Muscle of leg (tissue), 11 donors: ENCODE data around the gene MILR1. TPM values are rescaled to one million over a fixed set of nuclear protein-coding genes. Genes with fewer than 3 reads are reported as not detected.
A peak's percentile ranks its signal among the peaks of the same experiment; 100 is the strongest.
"Not testable (repeated sequence)": the region's sequence is repeated elsewhere in the genome, so short reads cannot be mapped to it uniquely, and the experiment has no call there.

ENCODE experiments used
- DNase-seq: peaks from one replicate; pipeline ENCODE4 v3.0.0; 2013
- H3K27ac ChIP-seq: one replicate; pipeline ENCODE4 v1.5.1; 2013; ENCODE audit warnings: mild to moderate bottlenecking, low read length, control low read depth
- H3K27me3 ChIP-seq: one replicate; pipeline ENCODE4 v1.6.1; 2013; ENCODE audit warnings: low read length; ENCODE audit not compliant: control insufficient read depth, insufficient read depth
- H3K36me3 ChIP-seq: one replicate; pipeline ENCODE4 v1.6.1; 2013; ENCODE audit warnings: low read length; ENCODE audit not compliant: control insufficient read depth, insufficient read depth
- H3K4me1 ChIP-seq: one replicate; pipeline ENCODE4 v1.6.1; 2013; ENCODE audit warnings: low read length; ENCODE audit not compliant: control insufficient read depth, insufficient read depth
- H3K4me3 ChIP-seq: one replicate; pipeline ENCODE4 v1.5.1; 2013; ENCODE audit warnings: low read length, control low read depth
- H3K9me3 ChIP-seq: replicated peaks from 2 replicates; pipeline ENCODE4 v1.6.1; 2013; ENCODE audit warnings: low read depth, low read length; ENCODE audit not compliant: control insufficient read depth
- WGBS: methylation state at CpG from one replicate; pipeline ENCODE4 v1.1.5; 2013; ENCODE audit warnings: missing lambda C conversion rate; ENCODE audit not compliant: insufficient coverage; 5-methylcytosine and 5-hydroxymethylcytosine counted together
- polyA plus RNA-seq, 8 donors: library from polyadenylated mRNA; unstranded; fragments of 120-200 nt; gene quantifications; one replicate each; pipeline versions ENCODE4 v1.2.1 to v1.2.3, GENCODE V29; 2013; ENCODE audit warnings: inconsistent platforms in 1 of 8, low replicate concordance in 1 of 8; ENCODE audit not compliant: insufficient read length in 8 of 8, insufficient read depth in 1 of 8
- total RNA-seq: library from RNA; stranded (reverse); fragments of 120-200 nt; gene quantifications from one replicate; pipeline ENCODE4 v1.2.4, GENCODE V29; 2013

MILR1 gene
- total and polyA plus RNA-seq, 9 donors = 2.6 to 7.0 (median 4.4) TPM

DNA sequence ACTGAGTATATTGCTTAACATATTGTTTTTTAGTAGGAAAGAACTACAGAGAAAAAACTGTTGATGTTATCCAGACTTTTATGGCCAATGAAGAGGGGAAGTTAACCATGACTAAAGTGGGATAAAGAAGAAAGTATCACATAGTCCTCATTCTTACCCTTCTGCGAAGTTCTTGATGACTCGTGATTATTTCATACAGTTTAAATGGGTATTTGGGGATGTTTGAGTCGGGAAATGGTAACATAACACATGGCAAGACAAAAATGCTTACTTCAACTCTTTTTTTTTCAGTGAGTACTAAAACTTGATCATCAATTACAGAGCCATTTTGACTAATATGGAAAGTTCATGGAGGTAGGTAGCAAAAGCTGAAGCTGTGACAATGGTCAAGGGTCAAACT lies 43.1 kb downstream of the MILR1 start:
- no peaks in the 10 kb centered on the region for H3K9me3 ChIP-seq
- no peak overlapping the region for H3K4me3 ChIP-seq
- no peak for DNase-seq
- no peak overlapping the region for H3K27ac ChIP-seq
- peaks cover 28% of the 10 kb centered on the region for H3K36me3 ChIP-seq
- no peaks in the 10 kb centered on the region for H3K27me3 ChIP-seq
- no CpG with 5 or more reads among the region's 3 CpGs for WGBS
- peaks cover 6% of the 10 kb centered on the region for H3K4me1 ChIP-seq

GRCh38 chr17:64492481-64493109 lies 43.7 kb downstream of the MILR1 start:
- Histone ChIP-seq H3K36me3 (peaks cover 30% of the 10 kb centered on the region), H3K27me3 (no peaks in the 10 kb centered on the region), H3K4me3 (no peak overlapping the region), H3K4me1 (peaks cover 9% of the 10 kb centered on the region), H3K27ac (no peak overlapping the region), H3K9me3 (no peaks in the 10 kb centered on the region)
- 100% methylated on average over 1 of the region's 6 CpGs for WGBS
- no peak for DNase-seq

GRCh38 chr17:64494121-64494520 lies 45.2 kb downstream of the MILR1 start:
- Histone ChIP-seq H3K4me3 (no peak overlapping the region), H3K27me3 (no peaks in the 10 kb centered on the region), H3K36me3 (peaks cover 33% of the 10 kb centered on the region), H3K9me3 (no peaks in the 10 kb centered on the region), H3K4me1 (peaks cover 9% of the 10 kb centered on the region), H3K27ac (no peak overlapping the region)
- no peak for DNase-seq
- no CpG with 5 or more reads among the region's 2 CpGs for WGBS

- H3K4me1 ChIP-seq, H3K27ac ChIP-seq, H3K27me3 ChIP-seq, H3K4me3 ChIP-seq, H3K9me3 ChIP-seq, DNase-seq: not testable (repeated sequence)
- 100% methylated on average over 1 of the region's 5 CpGs for WGBS
- peaks cover 38% of the 10 kb centered on the region for H3K36me3 ChIP-seq
Observed at GRCh38 chr17:64495300-64495699, 46.4 kb downstream of the MILR1 start.

DNA sequence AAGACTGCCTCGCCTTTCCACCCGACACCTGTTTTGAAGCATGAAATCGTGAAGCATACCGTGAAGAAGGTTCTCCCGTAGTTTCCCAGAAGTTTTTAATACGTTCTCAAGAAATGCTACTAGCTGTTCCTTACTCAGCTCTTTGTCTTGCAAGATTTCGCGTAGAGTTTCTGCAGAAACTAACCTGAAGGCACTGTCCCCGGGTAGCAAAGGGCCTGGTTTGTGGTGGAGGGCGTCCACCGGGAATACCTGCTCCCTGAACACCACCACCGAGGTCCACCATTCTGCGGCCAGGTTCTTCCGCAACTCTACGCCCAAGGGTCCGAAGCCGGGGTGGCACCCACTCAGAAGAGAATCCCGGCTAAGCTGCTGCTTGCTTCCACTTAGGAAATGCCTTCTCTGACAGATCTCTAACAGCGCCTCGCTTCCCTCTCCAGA lies 47.5 kb downstream of the MILR1 start:
- Histone ChIP-seq H3K4me3 (peak overlapping the region; percentile 75), H3K27ac (peak overlapping the region; percentile 96), H3K4me1 (peaks cover 9% of the 10 kb centered on the region), H3K27me3 (no peaks in the 10 kb centered on the region), H3K9me3 (no peaks in the 10 kb centered on the region), H3K36me3 (peaks cover 39% of the 10 kb centered on the region)
- WGBS = 1% methylated on average over 16 of the region's 20 CpGs
- no peak for DNase-seq

DNA sequence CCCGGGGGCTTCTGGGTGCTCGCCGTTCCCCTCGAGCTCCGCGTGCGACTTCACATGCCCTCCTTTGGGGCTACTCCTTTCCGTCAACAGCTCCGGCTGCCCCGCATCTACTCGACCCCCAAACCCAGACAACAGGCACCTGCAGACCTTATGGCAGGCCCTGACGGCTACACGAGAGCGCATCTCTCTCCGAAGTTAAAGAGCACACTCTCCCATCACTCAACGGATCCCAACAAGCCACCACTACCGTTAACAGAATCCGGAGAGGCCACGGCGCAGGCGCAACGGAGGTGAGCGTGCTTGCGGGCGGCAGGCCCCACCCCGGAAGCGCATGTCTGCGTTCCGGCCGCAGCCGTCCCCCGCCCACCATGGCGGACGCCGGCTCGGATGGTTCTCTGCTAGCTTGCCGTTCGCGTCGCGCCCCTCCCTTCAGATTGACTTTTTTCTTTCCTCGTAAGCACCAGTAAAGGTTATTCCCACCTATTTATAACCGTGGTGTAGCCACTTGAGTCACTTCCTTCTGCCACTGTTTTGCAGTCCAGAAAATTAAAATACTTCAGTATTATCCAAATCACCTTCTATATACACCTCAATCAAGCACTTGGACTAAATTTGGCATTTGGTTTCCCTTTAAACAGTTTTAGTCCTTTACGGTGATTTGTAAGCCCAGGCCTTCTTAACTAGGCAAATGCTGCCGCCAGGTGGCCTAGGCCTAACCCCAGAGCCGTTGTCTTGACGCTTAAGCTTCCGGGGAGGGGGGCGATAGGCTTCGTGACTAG lies 48.1 kb downstream of the MILR1 start, which contains the start of gene POLG2:
TSS of gene POLG2 (minus strand) at position 269 of the 779 bp plus-strand sequence. CDS start at position 183, 86 bp downstream.
- peak within 1 kb of the TSS; percentile 96 for H3K27ac ChIP-seq
- H3K36me3 ChIP-seq = peaks cover 42% of the 10 kb centered on the region
- whole genome bisulfite sequencing = under 1% methylated on average over 39 of the region's 50 CpGs
- no peaks in the 10 kb centered on the region for H3K9me3 ChIP-seq
- H3K4me1 ChIP-seq = peaks cover 9% of the 10 kb centered on the region
- DNase-seq = peak; percentile 97
- H3K27me3 ChIP-seq = no peaks in the 10 kb centered on the region
- peak within 1 kb of the TSS; percentile 75 for H3K4me3 ChIP-seq

DNA sequence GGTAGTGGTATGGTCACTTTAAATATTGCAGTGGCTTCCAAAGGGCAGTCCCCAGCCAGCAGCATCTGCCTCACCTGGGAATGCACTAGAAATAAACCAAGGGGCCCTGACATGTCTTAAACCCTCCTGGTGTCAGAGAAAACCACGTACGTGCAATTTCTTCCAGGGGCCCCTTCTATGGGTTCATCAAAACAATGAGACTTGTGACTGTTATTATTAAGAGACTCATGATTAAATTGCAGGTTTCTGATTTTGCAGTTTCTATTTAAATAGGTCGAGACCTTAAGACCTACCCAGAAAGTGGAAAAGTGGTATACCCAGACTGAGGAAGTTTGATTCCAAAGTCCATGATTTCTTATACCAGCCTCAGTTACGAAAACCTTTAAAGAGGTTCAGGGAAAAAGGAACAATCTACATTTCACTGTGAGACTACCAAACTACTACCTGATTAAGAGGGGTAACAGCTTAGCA lies 48.7 kb downstream of the MILR1 start:
- Histone ChIP-seq H3K9me3 (no peaks in the 10 kb centered on the region), H3K27me3 (no peaks in the 10 kb centered on the region), H3K36me3 (peaks cover 48% of the 10 kb centered on the region), H3K27ac (peak overlapping the region; percentile 96), H3K4me1 (peaks cover 9% of the 10 kb centered on the region), H3K4me3 (peak overlapping the region; percentile 75)
- DNase-seq = no peak
- WGBS = no CpG with 5 or more reads among the region's 4 CpGs

- no peak for DNase-seq
- Histone ChIP-seq H3K36me3 (peaks cover 51% of the 10 kb centered on the region), H3K4me3 (no peak overlapping the region), H3K9me3 (no peaks in the 10 kb centered on the region), H3K4me1 (peaks cover 12% of the 10 kb centered on the region), H3K27me3 (no peaks in the 10 kb centered on the region), H3K27ac (no peak overlapping the region)
- 78% methylated on average over 1 of the region's 7 CpGs for WGBS
Observed at GRCh38 chr17:64498308-64499203, 49.6 kb downstream of the MILR1 start.

- WGBS = 79% methylated on average over 3 of the region's 6 CpGs
- DNase-seq = no peak
- no peak overlapping the region for H3K4me3 ChIP-seq
- H3K9me3 ChIP-seq = no peaks in the 10 kb centered on the region
- H3K27ac ChIP-seq = no peak overlapping the region
- H3K27me3 ChIP-seq = no peaks in the 10 kb centered on the region
- peaks cover 20% of the 10 kb centered on the region for H3K4me1 ChIP-seq
- H3K36me3 ChIP-seq = peaks cover 60% of the 10 kb centered on the region
Observed at GRCh38 chr17:64499805-64500486, 51.0 kb downstream of the MILR1 start.
